Liver (tissue), 9 donors: ENCODE results near the gene DHRSX. TPM values are rescaled to one million over a fixed set of nuclear protein-coding genes. Genes with fewer than 3 reads are reported as not detected.
"Not testable (repeated sequence)": the region's sequence is repeated elsewhere in the genome, so short reads cannot be mapped to it uniquely, and the experiment has no call there.

Source experiments
- DNase-seq: peaks from one replicate; pipeline ENCODE4 v3.0.0-alpha.2; 2017; ENCODE audit warnings: low spot score
- H3K27ac ChIP-seq, 2 donors: one replicate each; pipeline ENCODE4 v1.7.0; 2013; ENCODE audit warnings: inconsistent platforms in 2 of 2, low read length in 2 of 2, control low read depth in 1 of 2, low read depth in 1 of 2, mild to moderate bottlenecking in 1 of 2
- H3K27me3 ChIP-seq, 4 donors: one replicate each; pipeline versions ENCODE4 v1.6.1 to v1.7.0; 2013; ENCODE audit warnings: low read length in 3 of 4, inconsistent platforms in 1 of 4, mild to moderate bottlenecking in 1 of 4, moderate library complexity in 1 of 4; ENCODE audit not compliant: control insufficient read depth in 4 of 4, insufficient read depth in 4 of 4
- H3K36me3 ChIP-seq, 4 donors: one replicate each; pipeline versions ENCODE4 v1.6.1 to v1.7.0; 2013; ENCODE audit warnings: low read length in 3 of 4, mild to moderate bottlenecking in 3 of 4, low read depth in 1 of 4, moderate library complexity in 1 of 4; ENCODE audit not compliant: control insufficient read depth in 4 of 4, insufficient read depth in 3 of 4
- H3K4me1 ChIP-seq, 4 donors: one replicate each; pipeline versions ENCODE4 v1.6.1 to v1.7.0; 2013; ENCODE audit warnings: low read length in 3 of 4, mild to moderate bottlenecking in 3 of 4, moderate library complexity in 1 of 4; ENCODE audit not compliant: control insufficient read depth in 4 of 4, insufficient read depth in 4 of 4
- H3K4me3 ChIP-seq, 3 donors: one replicate each; pipeline versions ENCODE4 v1.6.1 to v1.7.0; 2013; ENCODE audit warnings: low read length in 3 of 3, control low read depth in 1 of 3, low read depth in 1 of 3, mild to moderate bottlenecking in 1 of 3
- H3K9ac ChIP-seq, 2 donors: one replicate each; pipeline ENCODE4 v1.7.0; 2013; ENCODE audit warnings: low read length in 2 of 2, mild to moderate bottlenecking in 2 of 2, moderate library complexity in 2 of 2, control low read depth in 1 of 2, low read depth in 1 of 2
- H3K9me3 ChIP-seq, 4 donors: one replicate each; pipeline versions ENCODE4 v1.6.1 to v1.7.0; 2013; ENCODE audit warnings: low read length in 3 of 4; ENCODE audit not compliant: control insufficient read depth in 4 of 4
- EGR1 ChIP-seq, 2 donors: IDR thresholded peaks; 2 replicates each; pipeline ENCODE4 v1.6.1; 2016 to 2018; ENCODE audit warnings: antibody characterized with exemption in 2 of 2, low read depth in 2 of 2
- FOXA1 ChIP-seq: IDR thresholded peaks from 2 replicates; pipeline ENCODE4 v1.6.1; 2016; ENCODE audit warnings: antibody characterized with exemption
- FOXA2 ChIP-seq: IDR thresholded peaks from 2 replicates; pipeline ENCODE4 v1.6.1; 2016; ENCODE audit warnings: antibody characterized with exemption
- GABPA ChIP-seq, 2 donors: IDR thresholded peaks in 1 of 2; conservative IDR thresholded peaks in 1 of 2; 2 replicates each; pipeline ENCODE4 v1.6.1; 2016; ENCODE audit warnings: antibody characterized with exemption in 2 of 2, mild to moderate bottlenecking in 1 of 2, moderate library complexity in 1 of 2
- HNF4A ChIP-seq, 2 donors: conservative IDR thresholded peaks; 2 replicates each; pipeline ENCODE4 v1.6.1; 2016; ENCODE audit warnings: antibody characterized with exemption in 2 of 2, mild to moderate bottlenecking in 2 of 2
- JUND ChIP-seq, 2 donors: IDR thresholded peaks; 2 replicates each; pipeline ENCODE4 v1.6.1; 2016; ENCODE audit warnings: antibody characterized with exemption in 2 of 2
- NR2F2 ChIP-seq: IDR thresholded peaks from 2 replicates; pipeline ENCODE4 v1.6.1; 2016; ENCODE audit warnings: antibody characterized with exemption
- RAD21 ChIP-seq, 2 donors: IDR thresholded peaks; 2 replicates each; pipeline ENCODE4 v1.6.1; 2016; ENCODE audit warnings: antibody characterized with exemption in 2 of 2, mild to moderate bottlenecking in 2 of 2
- RXRA ChIP-seq, 2 donors: IDR thresholded peaks; 2 replicates each; pipeline ENCODE4 v1.6.1; 2017 to 2018; ENCODE audit warnings: antibody characterized with exemption in 2 of 2, mild to moderate bottlenecking in 1 of 2
- SP1 ChIP-seq: IDR thresholded peaks from 2 replicates; pipeline ENCODE4 v1.6.1; 2018; ENCODE audit warnings: antibody characterized with exemption, mild to moderate bottlenecking
- TAF1 ChIP-seq: conservative IDR thresholded peaks from 2 replicates; pipeline ENCODE4 v1.6.1; 2016; ENCODE audit warnings: antibody characterized with exemption, mild to moderate bottlenecking
- YY1 ChIP-seq: IDR thresholded peaks from 2 replicates; pipeline ENCODE4 v1.6.1; 2016; ENCODE audit warnings: antibody characterized with exemption, mild to moderate bottlenecking
- WGBS: extraction: QIAGEN DNeasy Blood & Tissue Kit; methylation state at CpG from one replicate; pipeline ENCODE4 v1.1.7; 2013; 5-methylcytosine and 5-hydroxymethylcytosine counted together
- polyA plus RNA-seq, 2 donors: library from polyadenylated mRNA; stranded (reverse) in 1 of 2; unstranded in 1 of 2; fragments of 200-250 nt in 1 of 2; fragments of >200 nt in 1 of 2; fragmentation: Nextera tagmentation in 1 of 2; extraction: Ambion mirVana in 1 of 2; gene quantifications; one replicate each; pipeline versions ENCODE4 v1.2.1 to v1.2.3, GENCODE V29; 2013 to 2015
- total RNA-seq, 2 donors: library from RNA; depleted of rRNA; stranded (reverse); fragments of >200 nt; gene quantifications; one replicate each; pipeline ENCODE4 v1.2.3, GENCODE V29; 2014
- TF ChIP-seq, protein P1 (sequence below): IDR thresholded peaks from 2 replicates; pipeline ENCODE4 v1.6.1; 2016; ENCODE audit warnings: antibody characterized with exemption
- TF ChIP-seq, protein P2 (sequence below): IDR thresholded peaks from 2 replicates; pipeline ENCODE4 v1.6.1; 2016; ENCODE audit warnings: antibody characterized with exemption, mild to moderate bottlenecking
- donor health status: healthy.
- donor health status: healthy.
- donor health status: healthy.
- donor health status: healthy.
- donor health status: healthy.

Gene DHRSX
- total and polyA plus RNA-seq, 4 donors = 17.2 to 35.2 (median 23.3) TPM

DNA sequence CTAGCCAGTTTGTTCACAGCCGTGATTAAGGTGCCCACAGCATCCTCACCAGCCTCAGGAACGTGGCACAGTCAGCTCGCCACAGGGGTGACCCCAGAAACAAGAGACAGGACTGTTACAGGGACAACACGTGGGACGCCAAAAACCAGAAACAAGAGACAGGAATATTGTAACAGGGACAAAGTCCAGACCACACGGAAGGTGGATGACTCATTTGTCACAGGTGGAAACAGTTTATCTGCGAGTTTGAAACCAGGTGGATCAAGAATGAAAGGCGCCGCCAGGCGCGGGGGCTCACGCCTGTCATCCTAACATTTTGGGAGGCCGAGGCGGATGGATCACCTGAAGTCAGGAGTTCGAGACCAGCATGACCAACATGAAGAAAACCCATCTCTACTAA, 27.7 kb downstream of the DHRSX start:
- H3K27ac ChIP-seq = peak overlapping the region; percentile 8 to 90
- not testable (repeated sequence) for DNase-seq
- TF ChIP-seq YY1 (peak; percentile 30), EGR1 (IDR thresholded peaks at IDR 0.05; ENCODE audit: low read depth in 2 of 2) (peak in 1 of 2 donors; percentile 31), FOXA2 (peak; percentile 58), RXRA (IDR thresholded peaks at IDR 0.05) (peak in 1 of 2 donors; percentile 78), RAD21 (IDR thresholded peaks at IDR 0.05) (peak in 1 of 2 donors; percentile 46), JUND (IDR thresholded peaks at IDR 0.05) (peak in 1 of 2 donors; percentile 99), GABPA (IDR thresholded peaks at IDR 0.05 in 1 of 2, conservative IDR thresholded peaks at IDR 0.05 in 1 of 2) (peak in 1 of 2 donors; percentile 48), FOXA1 (peak; percentile 45), HNF4A (conservative IDR thresholded peaks at IDR 0.05) (peak in 1 of 2 donors; percentile 96)
- TF ChIP-seq, protein P1, sequence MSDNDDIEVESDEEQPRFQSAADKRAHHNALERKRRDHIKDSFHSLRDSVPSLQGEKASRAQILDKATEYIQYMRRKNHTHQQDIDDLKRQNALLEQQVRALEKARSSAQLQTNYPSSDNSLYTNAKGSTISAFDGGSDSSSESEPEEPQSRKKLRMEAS = peak; percentile 88
- TF ChIP-seq, protein P2, sequence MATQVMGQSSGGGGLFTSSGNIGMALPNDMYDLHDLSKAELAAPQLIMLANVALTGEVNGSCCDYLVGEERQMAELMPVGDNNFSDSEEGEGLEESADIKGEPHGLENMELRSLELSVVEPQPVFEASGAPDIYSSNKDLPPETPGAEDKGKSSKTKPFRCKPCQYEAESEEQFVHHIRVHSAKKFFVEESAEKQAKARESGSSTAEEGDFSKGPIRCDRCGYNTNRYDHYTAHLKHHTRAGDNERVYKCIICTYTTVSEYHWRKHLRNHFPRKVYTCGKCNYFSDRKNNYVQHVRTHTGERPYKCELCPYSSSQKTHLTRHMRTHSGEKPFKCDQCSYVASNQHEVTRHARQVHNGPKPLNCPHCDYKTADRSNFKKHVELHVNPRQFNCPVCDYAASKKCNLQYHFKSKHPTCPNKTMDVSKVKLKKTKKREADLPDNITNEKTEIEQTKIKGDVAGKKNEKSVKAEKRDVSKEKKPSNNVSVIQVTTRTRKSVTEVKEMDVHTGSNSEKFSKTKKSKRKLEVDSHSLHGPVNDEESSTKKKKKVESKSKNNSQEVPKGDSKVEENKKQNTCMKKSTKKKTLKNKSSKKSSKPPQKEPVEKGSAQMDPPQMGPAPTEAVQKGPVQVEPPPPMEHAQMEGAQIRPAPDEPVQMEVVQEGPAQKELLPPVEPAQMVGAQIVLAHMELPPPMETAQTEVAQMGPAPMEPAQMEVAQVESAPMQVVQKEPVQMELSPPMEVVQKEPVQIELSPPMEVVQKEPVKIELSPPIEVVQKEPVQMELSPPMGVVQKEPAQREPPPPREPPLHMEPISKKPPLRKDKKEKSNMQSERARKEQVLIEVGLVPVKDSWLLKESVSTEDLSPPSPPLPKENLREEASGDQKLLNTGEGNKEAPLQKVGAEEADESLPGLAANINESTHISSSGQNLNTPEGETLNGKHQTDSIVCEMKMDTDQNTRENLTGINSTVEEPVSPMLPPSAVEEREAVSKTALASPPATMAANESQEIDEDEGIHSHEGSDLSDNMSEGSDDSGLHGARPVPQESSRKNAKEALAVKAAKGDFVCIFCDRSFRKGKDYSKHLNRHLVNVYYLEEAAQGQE = peak; percentile 19

DNA sequence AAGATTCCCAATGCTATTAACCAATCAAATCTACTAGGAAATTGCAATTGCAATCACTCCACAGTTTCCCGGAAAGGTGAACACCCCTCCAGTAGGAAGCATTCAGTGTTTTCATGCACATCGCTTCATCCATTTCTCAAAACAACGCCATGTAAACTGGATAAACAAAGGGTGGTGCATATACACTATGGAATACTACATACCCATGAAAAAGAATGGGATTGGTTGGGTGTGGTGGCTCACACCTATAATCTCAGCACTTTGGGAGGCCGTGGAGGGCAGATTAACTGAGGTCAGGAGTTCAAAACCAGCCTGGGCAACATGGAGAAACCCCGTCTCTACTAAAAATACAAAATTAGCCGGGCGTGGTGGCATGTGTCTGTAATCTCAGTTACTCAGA, 29.1 kb downstream of the DHRSX start:
- Histone ChIP-seq H3K36me3 (no peaks in the 10 kb centered on the region), H3K9ac (no peak overlapping the region), H3K27me3 (no peaks in the 10 kb centered on the region), H3K4me1 (peaks cover 0 to 9% (median 5%) of the 10 kb centered on the region in 4 donors), H3K9me3 (no peaks in the 10 kb centered on the region), H3K27ac (no peak overlapping the region), H3K4me3 (no peak overlapping the region)
- DNase-seq = no peak
- WGBS = 96% methylated on average over 7 of the region's 7 CpGs
- no peak for TF ChIP-seq FOXA1
- no peak for TF ChIP-seq HNF4A (conservative IDR thresholded peaks at IDR 0.05)
- no peak for TF ChIP-seq EGR1 (IDR thresholded peaks at IDR 0.05; ENCODE audit: low read depth in 2 of 2)
- TF ChIP-seq SP1 = no peak
- no peak for TF ChIP-seq TAF1
- no peak for TF ChIP-seq JUND (IDR thresholded peaks at IDR 0.05)
- TF ChIP-seq NR2F2 = no peak

More for the DNA sequence above, 27.7 kb downstream of the DHRSX start:
- not testable (repeated sequence) for H3K9ac ChIP-seq, H3K4me3 ChIP-seq, H3K4me1 ChIP-seq, H3K36me3 ChIP-seq, H3K27me3 ChIP-seq, H3K9me3 ChIP-seq
- 39% methylated on average over 15 of the region's 15 CpGs for WGBS

DNA sequence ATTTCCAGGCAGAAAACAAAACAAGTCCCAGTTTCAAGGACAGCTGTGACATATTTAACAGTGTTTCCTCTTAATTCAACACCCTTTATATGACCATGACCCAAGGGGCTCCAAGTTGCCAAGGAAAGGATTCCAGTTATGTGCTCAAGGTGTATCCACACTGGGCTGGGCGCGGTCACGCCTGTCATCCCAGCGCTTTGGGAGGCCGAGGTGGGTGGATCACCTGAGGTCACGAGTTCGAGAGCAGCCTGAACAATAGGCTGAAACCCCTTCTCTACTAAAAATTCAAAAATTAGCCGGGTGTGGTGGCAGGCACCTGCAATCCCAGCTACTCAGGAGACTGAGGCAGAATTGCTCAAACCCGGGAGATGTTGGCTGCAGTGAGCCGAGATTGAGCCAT, 29.6 kb downstream of the DHRSX start:
- H3K4me3 ChIP-seq, DNase-seq, H3K9ac ChIP-seq, H3K27me3 ChIP-seq, H3K9me3 ChIP-seq, H3K36me3 ChIP-seq, H3K27ac ChIP-seq: not testable (repeated sequence)
- 98% methylated on average over 10 of the region's 10 CpGs for WGBS
- H3K4me1 ChIP-seq = peaks cover 0 to 12% (median 5%) of the 10 kb centered on the region in 4 donors

DNA sequence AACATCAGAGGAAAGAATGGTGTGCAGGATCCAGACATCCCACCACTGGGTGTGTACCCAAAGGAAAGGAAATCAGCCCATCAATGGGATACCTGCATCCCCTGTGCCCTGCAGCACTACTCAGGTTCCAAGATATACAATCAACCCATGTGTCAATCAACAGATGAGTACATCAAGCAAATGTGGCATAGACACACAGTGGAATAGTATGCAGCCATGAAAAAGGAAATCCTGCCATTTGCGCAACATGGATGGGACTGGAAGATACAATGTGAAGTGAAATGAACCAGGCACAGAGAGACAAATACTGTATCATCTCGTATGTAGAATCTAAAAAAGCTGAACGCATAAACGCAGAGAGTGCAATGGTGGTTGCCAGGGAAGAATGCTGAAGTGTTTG, 30.9 kb downstream of the DHRSX start:
- not testable (repeated sequence) for H3K9ac ChIP-seq, H3K36me3 ChIP-seq, H3K4me3 ChIP-seq, H3K27me3 ChIP-seq, H3K27ac ChIP-seq, DNase-seq, H3K9me3 ChIP-seq
- H3K4me1 ChIP-seq = peaks cover 0 to 12% (median 5%) of the 10 kb centered on the region in 4 donors
- WGBS = 97% methylated on average over 4 of the region's 4 CpGs
